Muscle of leg (tissue), 11 donors: ENCODE results near the gene NIPAL1. TPM values are rescaled to one million over a fixed set of nuclear protein-coding genes. Genes with fewer than 3 reads are reported as not detected.

Experiments
- DNase-seq: peaks from one replicate; pipeline ENCODE4 v3.0.0; 2013
- H3K27ac ChIP-seq: one replicate; pipeline ENCODE4 v1.5.1; 2013; ENCODE audit warnings: mild to moderate bottlenecking, low read length, control low read depth
- H3K27me3 ChIP-seq: one replicate; pipeline ENCODE4 v1.6.1; 2013; ENCODE audit warnings: low read length; ENCODE audit not compliant: control insufficient read depth, insufficient read depth
- H3K36me3 ChIP-seq: one replicate; pipeline ENCODE4 v1.6.1; 2013; ENCODE audit warnings: low read length; ENCODE audit not compliant: control insufficient read depth, insufficient read depth
- H3K4me1 ChIP-seq: one replicate; pipeline ENCODE4 v1.6.1; 2013; ENCODE audit warnings: low read length; ENCODE audit not compliant: control insufficient read depth, insufficient read depth
- H3K4me3 ChIP-seq: one replicate; pipeline ENCODE4 v1.5.1; 2013; ENCODE audit warnings: low read length, control low read depth
- H3K9me3 ChIP-seq: replicated peaks from 2 replicates; pipeline ENCODE4 v1.6.1; 2013; ENCODE audit warnings: low read depth, low read length; ENCODE audit not compliant: control insufficient read depth
- WGBS: methylation state at CpG from one replicate; pipeline ENCODE4 v1.1.5; 2013; ENCODE audit warnings: missing lambda C conversion rate; ENCODE audit not compliant: insufficient coverage; 5-methylcytosine and 5-hydroxymethylcytosine counted together
- polyA plus RNA-seq, 8 donors: library from polyadenylated mRNA; unstranded; fragments of 120-200 nt; gene quantifications; one replicate each; pipeline versions ENCODE4 v1.2.1 to v1.2.3, GENCODE V29; 2013; ENCODE audit warnings: inconsistent platforms in 1 of 8, low replicate concordance in 1 of 8; ENCODE audit not compliant: insufficient read length in 8 of 8, insufficient read depth in 1 of 8
- total RNA-seq: library from RNA; stranded (reverse); fragments of 120-200 nt; gene quantifications from one replicate; pipeline ENCODE4 v1.2.4, GENCODE V29; 2013

The NIPAL1 gene
- total and polyA plus RNA-seq, 9 donors = 1.5 to 3.1 (median 2.5) TPM

GRCh38 chr4:48074657-48075056 is 58.1 kb downstream of the NIPAL1 start:
- no CpG with 5 or more reads among the region's 1 CpG for WGBS
- H3K9me3 ChIP-seq = no peaks in the 10 kb centered on the region

DNA sequence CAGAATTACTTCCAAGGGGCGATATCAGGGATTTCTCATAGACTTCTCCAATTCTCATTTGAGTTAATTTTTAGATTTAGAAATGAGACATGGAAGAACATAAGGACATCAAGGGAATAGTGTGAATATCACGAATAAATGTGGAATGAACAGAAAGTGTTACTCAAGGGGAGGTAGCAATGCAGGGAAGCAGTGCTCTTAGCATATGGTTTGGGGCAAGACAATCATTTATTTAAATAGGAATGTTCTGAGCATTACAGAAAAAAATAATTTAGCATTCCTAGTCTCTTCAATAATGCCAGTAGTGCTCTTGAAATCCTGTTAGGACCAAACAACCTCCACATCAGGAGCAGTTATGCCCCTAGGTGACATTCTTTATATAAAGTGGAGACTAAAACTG is 61.9 kb downstream of the NIPAL1 start:
- no peak overlapping the region for H3K27ac ChIP-seq
- no peaks in the 10 kb centered on the region for H3K4me1 ChIP-seq
- H3K36me3 ChIP-seq = no peaks in the 10 kb centered on the region
- H3K27me3 ChIP-seq = no peaks in the 10 kb centered on the region
- H3K9me3 ChIP-seq = no peaks in the 10 kb centered on the region
- DNase-seq = no peak
- WGBS = no CpG with 5 or more reads among the region's 2 CpGs
- no peak overlapping the region for H3K4me3 ChIP-seq

More at GRCh38 chr4:48074657-48075056, 58.1 kb downstream of the NIPAL1 start:
- no peak overlapping the region for H3K27ac ChIP-seq
- H3K27me3 ChIP-seq = no peaks in the 10 kb centered on the region
- no peaks in the 10 kb centered on the region for H3K36me3 ChIP-seq
- H3K4me1 ChIP-seq = no peaks in the 10 kb centered on the region
- H3K4me3 ChIP-seq = no peak overlapping the region
- no peak for DNase-seq

DNA sequence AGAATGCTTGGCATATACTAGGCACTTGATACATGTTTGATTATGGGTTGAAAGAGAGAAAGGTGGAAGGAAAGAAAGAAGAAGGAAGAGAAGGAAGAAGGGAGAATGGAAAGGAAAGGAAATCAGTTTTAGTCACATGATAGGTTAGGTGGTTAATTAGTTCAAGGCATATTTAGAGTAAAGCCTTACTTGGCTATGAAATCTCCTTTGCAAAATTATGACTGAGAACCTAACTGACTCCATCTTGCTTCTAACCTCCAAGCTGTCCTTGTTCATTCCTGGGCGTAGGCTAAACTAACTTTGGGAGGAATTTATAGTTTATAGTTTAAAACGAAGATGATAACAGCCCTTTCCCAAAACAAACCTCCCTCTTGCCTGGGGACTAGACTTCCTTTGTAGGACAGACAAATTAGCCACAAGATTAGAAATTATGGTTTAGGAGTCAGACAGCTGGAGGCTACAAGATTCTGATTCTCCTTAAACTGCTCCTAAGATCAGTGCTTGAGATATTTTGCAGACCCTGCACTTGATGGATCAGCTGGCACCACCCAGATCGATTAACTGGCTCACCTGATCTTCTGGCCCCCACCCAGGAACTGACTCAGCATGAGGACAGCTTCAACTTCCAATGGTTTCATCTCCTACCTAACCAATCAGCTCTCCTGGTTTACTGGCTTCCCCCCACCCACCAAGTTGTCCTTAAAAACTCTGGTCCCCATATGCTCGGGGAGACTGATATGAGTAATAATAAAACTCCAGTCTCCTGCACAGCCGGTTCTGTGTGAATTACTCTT is 62.5 kb downstream of the NIPAL1 start:
- no peaks in the 10 kb centered on the region for H3K4me1 ChIP-seq
- H3K9me3 ChIP-seq = no peaks in the 10 kb centered on the region
- DNase-seq = no peak
- H3K4me3 ChIP-seq = no peak overlapping the region
- H3K27me3 ChIP-seq = no peaks in the 10 kb centered on the region
- H3K36me3 ChIP-seq = no peaks in the 10 kb centered on the region
- WGBS = 100% methylated on average over 1 of the region's 5 CpGs
- H3K27ac ChIP-seq = no peak overlapping the region

DNA sequence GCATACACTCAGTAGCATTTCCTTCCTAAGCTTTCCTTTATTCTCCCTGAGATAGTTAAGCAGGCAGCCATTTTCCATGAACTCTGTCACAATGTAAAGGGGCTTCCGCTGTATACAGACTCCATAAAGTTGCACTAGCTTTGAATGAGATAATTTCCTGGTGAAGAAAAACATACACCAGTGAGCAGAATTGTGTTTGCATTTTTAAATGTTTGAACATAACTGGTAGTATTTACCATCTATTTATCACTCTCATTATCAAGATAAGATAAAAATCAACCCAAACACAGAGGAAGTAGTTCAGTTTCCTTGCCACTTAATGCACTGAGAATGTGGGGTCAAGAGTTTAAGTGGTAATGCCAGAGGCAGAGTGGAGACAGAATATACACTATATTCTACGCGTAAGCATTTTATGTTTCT is 63.4 kb downstream of the NIPAL1 start:
- no peaks in the 10 kb centered on the region for H3K27me3 ChIP-seq
- no peak overlapping the region for H3K27ac ChIP-seq
- no peaks in the 10 kb centered on the region for H3K36me3 ChIP-seq
- H3K9me3 ChIP-seq = no peaks in the 10 kb centered on the region
- WGBS = no CpG with 5 or more reads among the region's 3 CpGs
- no peak overlapping the region for H3K4me3 ChIP-seq
- H3K4me1 ChIP-seq = no peaks in the 10 kb centered on the region
- no peak for DNase-seq

GRCh38 chr4:48081196-48081595 is 64.6 kb downstream of the NIPAL1 start:
- no peaks in the 10 kb centered on the region for H3K4me1 ChIP-seq
- H3K27me3 ChIP-seq = no peaks in the 10 kb centered on the region
- no peak for DNase-seq
- WGBS = no CpG with 5 or more reads among the region's 1 CpG
- H3K36me3 ChIP-seq = no peaks in the 10 kb centered on the region
- no peak overlapping the region for H3K4me3 ChIP-seq
- H3K27ac ChIP-seq = no peak overlapping the region
- H3K9me3 ChIP-seq = no peaks in the 10 kb centered on the region

DNA sequence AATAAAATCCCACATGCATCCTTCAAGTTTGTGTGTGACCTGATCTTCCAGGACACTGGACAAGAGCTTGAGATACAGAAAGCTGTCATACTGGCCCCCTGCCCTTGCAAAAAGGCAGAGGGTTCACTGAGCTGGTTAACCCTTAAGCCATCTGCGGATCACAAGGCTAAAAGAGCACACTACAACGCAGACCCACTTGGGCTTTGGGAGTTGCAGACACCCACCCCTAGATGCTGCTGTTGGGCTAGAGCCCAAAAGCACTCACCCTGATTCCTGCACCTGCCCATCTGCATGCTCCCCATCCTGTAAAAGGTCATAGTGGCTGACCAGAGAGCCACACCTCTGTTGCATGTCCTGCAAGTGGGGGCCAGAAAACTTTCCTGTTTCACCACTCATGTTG is 66.4 kb downstream of the NIPAL1 start:
- Histone ChIP-seq H3K36me3 (no peaks in the 10 kb centered on the region), H3K4me1 (no peaks in the 10 kb centered on the region), H3K27me3 (no peaks in the 10 kb centered on the region), H3K27ac (no peak overlapping the region), H3K9me3 (no peaks in the 10 kb centered on the region), H3K4me3 (no peak overlapping the region)
- DNase-seq = no peak
- 70% methylated on average over 2 of the region's 2 CpGs for WGBS

GRCh38 chr4:48085821-48086589 is 69.4 kb downstream of the NIPAL1 start:
- H3K9me3 ChIP-seq = no peaks in the 10 kb centered on the region
- no peak overlapping the region for H3K4me3 ChIP-seq
- H3K4me1 ChIP-seq = no peaks in the 10 kb centered on the region
- no peak overlapping the region for H3K27ac ChIP-seq
- H3K27me3 ChIP-seq = no peaks in the 10 kb centered on the region
- 56% methylated on average over 6 of the region's 8 CpGs for WGBS
- no peak for DNase-seq
- H3K36me3 ChIP-seq = no peaks in the 10 kb centered on the region

Other genes starting within 250 kb of the NIPAL1 start
- 1.0 TPM for gene CORIN, start 178.7 kb upstream of the NIPAL1 start, total RNA-seq
- gene CORIN, start 178.7 kb upstream of the NIPAL1 start, polyA plus RNA-seq = 1 to 10 TPM in 7 of 8 donors, under 1 TPM in 1; 0.87 to 3.9 (median 2.0) TPM
- gene NFXL1, start 102.2 kb upstream of the NIPAL1 start, total RNA-seq = 7.6 TPM
- 10 to 100 TPM in 1 of 8 donors, 1 to 10 TPM in 7; 7.3 to 11.5 (median 8.1) TPM for gene NFXL1, start 102.2 kb upstream of the NIPAL1 start, polyA plus RNA-seq
- gene CNGA1, start 91 bp upstream of the NIPAL1 start, total RNA-seq = 0.35 TPM
- gene CNGA1, start 91 bp upstream of the NIPAL1 start, polyA plus RNA-seq = under 1 TPM; 0.13 to 0.70 (median 0.29) TPM
- 0.35 TPM for gene TXK, start 117.5 kb downstream of the NIPAL1 start, total RNA-seq
- under 1 TPM; 0.11 to 0.72 (median 0.23) TPM for gene TXK, start 117.5 kb downstream of the NIPAL1 start, polyA plus RNA-seq